ENCODE measurements around the gene HSPA12A.

GRCh38 chr10:116780691-116781205 lies 38.4 kb upstream of the HSPA12A start:
- TF ChIP-seq, protein P1, sequence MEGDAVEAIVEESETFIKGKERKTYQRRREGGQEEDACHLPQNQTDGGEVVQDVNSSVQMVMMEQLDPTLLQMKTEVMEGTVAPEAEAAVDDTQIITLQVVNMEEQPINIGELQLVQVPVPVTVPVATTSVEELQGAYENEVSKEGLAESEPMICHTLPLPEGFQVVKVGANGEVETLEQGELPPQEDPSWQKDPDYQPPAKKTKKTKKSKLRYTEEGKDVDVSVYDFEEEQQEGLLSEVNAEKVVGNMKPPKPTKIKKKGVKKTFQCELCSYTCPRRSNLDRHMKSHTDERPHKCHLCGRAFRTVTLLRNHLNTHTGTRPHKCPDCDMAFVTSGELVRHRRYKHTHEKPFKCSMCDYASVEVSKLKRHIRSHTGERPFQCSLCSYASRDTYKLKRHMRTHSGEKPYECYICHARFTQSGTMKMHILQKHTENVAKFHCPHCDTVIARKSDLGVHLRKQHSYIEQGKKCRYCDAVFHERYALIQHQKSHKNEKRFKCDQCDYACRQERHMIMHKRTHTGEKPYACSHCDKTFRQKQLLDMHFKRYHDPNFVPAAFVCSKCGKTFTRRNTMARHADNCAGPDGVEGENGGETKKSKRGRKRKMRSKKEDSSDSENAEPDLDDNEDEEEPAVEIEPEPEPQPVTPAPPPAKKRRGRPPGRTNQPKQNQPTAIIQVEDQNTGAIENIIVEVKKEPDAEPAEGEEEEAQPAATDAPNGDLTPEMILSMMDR (IDR thresholded peaks at IDR 0.05): no peak
- TF ChIP-seq POLR2A (IDR thresholded peaks at IDR 0.05): no peak
- no peak for TF ChIP-seq EP300 (IDR thresholded peaks at IDR 0.05)
- no peak for TF ChIP-seq POLR2AphosphoS5 (IDR thresholded peaks at IDR 0.05)

All from sigmoid colon (tissue), 4 donors.